ENCODE data around the gene GPATCH2. TPM values are rescaled to one million over a fixed set of nuclear protein-coding genes. Genes with fewer than 3 reads are reported as not detected.

GPATCH2 gene
- polyA plus RNA-seq, 1 of the 3 experiments (the other 2 are of a cell fraction) = 4.2 TPM

DNA sequence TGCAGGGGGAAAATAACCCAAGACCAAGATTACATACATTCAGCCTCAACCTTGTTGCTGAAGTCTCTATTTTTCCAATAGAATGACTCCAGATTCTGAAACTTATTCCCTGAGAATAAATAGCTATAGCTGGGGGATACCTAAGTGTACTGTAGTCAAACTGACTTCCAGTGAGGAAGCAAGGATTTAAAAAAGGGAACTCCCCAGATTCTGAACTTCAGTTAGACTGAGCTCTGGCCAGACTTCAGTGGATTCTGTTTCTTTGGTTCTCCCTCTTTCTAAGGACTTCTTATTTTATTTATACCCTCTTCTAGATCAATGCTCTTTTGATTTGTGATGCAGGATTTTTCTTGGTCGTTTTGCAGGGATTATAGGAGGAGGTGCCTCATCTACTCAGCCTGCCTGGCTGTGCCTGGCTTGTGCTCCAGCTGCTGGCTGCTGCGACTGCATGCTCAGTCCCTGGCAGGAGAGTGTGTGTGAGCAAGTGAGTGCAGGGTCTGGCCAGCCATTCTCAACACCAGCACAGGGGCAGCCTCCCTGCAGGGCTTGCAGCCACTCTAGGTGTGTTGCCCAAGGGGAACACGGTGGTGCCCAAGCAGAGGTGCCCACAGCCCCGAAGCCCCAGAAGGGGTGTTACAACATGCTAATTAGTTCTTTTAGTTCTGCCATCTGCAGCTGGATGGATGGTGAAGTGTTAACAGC, 43.3 kb upstream of the GPATCH2 start:
- H3K36me3 ChIP-seq (replicated peaks in 1 of 2; ENCODE audit: control insufficient read depth in 1 of 2, insufficient read depth in 2 of 2, low read length in 1 of 2) = no peaks in the 10 kb centered on the region
- H3F3A ChIP-seq (replicated peaks; ENCODE audit: insufficient read depth) = no peaks in the 10 kb centered on the region
- no peaks in the 10 kb centered on the region for H3K9me2 ChIP-seq
- H2AFZ ChIP-seq (ENCODE audit: low read depth) = no peak overlapping the region
- CTCF ChIA-PET = no interaction called here
- no peak overlapping the region for H3K27ac ChIP-seq (ENCODE audit: low read depth in 2 of 2, low read length in 1 of 2)
- no peak for TF ChIP-seq FOSL2 (IDR thresholded peaks at IDR 0.05; ENCODE audit: borderline replicate concordance, low read depth)
- no peak for TF ChIP-seq POLR2AphosphoS5 (IDR thresholded peaks at IDR 0.05; ENCODE audit: low read depth, low read length)
- no peak for TF ChIP-seq ELF1 (IDR thresholded peaks at IDR 0.05)
- TF ChIP-seq, protein P1, sequence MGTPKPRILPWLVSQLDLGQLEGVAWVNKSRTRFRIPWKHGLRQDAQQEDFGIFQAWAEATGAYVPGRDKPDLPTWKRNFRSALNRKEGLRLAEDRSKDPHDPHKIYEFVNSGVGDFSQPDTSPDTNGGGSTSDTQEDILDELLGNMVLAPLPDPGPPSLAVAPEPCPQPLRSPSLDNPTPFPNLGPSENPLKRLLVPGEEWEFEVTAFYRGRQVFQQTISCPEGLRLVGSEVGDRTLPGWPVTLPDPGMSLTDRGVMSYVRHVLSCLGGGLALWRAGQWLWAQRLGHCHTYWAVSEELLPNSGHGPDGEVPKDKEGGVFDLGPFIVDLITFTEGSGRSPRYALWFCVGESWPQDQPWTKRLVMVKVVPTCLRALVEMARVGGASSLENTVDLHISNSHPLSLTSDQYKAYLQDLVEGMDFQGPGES (IDR thresholded peaks at IDR 0.05; ENCODE audit: low read depth, low read length) = no peak
- no peak for TF ChIP-seq NFIC (IDR thresholded peaks at IDR 0.05; ENCODE audit: borderline replicate concordance)
- TF ChIP-seq SMC3 (IDR thresholded peaks at IDR 0.05; ENCODE audit: low read depth, low read length) = no peak
- no peak for TF ChIP-seq FOXJ3 (CRISPR knock-in tag; IDR thresholded peaks at IDR 0.05)
- TF ChIP-seq FOXM1 (IDR thresholded peaks at IDR 0.05; ENCODE audit: low read depth) = no peak
- TF ChIP-seq RXRA (IDR thresholded peaks at IDR 0.05; ENCODE audit: borderline replicate concordance, low read depth) = no peak
- no peak for TF ChIP-seq GABPA (IDR thresholded peaks at IDR 0.05; ENCODE audit: low read depth)
- TF ChIP-seq, protein P2, sequence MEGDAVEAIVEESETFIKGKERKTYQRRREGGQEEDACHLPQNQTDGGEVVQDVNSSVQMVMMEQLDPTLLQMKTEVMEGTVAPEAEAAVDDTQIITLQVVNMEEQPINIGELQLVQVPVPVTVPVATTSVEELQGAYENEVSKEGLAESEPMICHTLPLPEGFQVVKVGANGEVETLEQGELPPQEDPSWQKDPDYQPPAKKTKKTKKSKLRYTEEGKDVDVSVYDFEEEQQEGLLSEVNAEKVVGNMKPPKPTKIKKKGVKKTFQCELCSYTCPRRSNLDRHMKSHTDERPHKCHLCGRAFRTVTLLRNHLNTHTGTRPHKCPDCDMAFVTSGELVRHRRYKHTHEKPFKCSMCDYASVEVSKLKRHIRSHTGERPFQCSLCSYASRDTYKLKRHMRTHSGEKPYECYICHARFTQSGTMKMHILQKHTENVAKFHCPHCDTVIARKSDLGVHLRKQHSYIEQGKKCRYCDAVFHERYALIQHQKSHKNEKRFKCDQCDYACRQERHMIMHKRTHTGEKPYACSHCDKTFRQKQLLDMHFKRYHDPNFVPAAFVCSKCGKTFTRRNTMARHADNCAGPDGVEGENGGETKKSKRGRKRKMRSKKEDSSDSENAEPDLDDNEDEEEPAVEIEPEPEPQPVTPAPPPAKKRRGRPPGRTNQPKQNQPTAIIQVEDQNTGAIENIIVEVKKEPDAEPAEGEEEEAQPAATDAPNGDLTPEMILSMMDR (IDR thresholded peaks at IDR 0.05) = no peak
- TF ChIP-seq MEF2A (IDR thresholded peaks at IDR 0.05; ENCODE audit: borderline replicate concordance, low read depth) = no peak
- TF ChIP-seq, protein P3, sequence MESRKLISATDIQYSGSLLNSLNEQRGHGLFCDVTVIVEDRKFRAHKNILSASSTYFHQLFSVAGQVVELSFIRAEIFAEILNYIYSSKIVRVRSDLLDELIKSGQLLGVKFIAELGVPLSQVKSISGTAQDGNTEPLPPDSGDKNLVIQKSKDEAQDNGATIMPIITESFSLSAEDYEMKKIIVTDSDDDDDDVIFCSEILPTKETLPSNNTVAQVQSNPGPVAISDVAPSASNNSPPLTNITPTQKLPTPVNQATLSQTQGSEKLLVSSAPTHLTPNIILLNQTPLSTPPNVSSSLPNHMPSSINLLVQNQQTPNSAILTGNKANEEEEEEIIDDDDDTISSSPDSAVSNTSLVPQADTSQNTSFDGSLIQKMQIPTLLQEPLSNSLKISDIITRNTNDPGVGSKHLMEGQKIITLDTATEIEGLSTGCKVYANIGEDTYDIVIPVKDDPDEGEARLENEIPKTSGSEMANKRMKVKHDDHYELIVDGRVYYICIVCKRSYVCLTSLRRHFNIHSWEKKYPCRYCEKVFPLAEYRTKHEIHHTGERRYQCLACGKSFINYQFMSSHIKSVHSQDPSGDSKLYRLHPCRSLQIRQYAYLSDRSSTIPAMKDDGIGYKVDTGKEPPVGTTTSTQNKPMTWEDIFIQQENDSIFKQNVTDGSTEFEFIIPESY (IDR thresholded peaks at IDR 0.05; ENCODE audit: borderline replicate concordance, low read depth) = no peak
- no peak for TF ChIP-seq RFX5 (IDR thresholded peaks at IDR 0.05; ENCODE audit: low read length)
- no peak for TF ChIP-seq CHD2 (IDR thresholded peaks at IDR 0.05; ENCODE audit: low read length, partially characterized antibody)
- no peak for TF ChIP-seq NRF1 (IDR thresholded peaks at IDR 0.05; ENCODE audit: low read depth, low read length)
- H3K9ac ChIP-seq = no peak overlapping the region
- no peaks in the 10 kb centered on the region for H3K27me3 ChIP-seq (ENCODE audit: insufficient read depth)
- no peak overlapping the region for H3K4me3 ChIP-seq (ENCODE audit: low read depth in 2 of 2, low read length in 1 of 2)
- POLR2A ChIA-PET = no interaction called here
- WGBS (ENCODE audit: low lambda C conversion rate) = 47% methylated on average over 2 of the region's 4 CpGs
- H3K4me2 ChIP-seq = no peak overlapping the region
- no peaks in the 10 kb centered on the region for H4K20me1 ChIP-seq (ENCODE audit: insufficient read depth)
- no peaks in the 10 kb centered on the region for H3K79me2 ChIP-seq (ENCODE audit: insufficient read depth)
- H3K4me1 ChIP-seq (ENCODE audit: control insufficient read depth in 1 of 2, insufficient read depth in 2 of 2, low read depth in 1 of 2, low read length in 1 of 2) = no peaks in the 10 kb centered on the region; a peak in 1 of 4 replicates
- no peaks in the 10 kb centered on the region for H3K9me3 ChIP-seq
- no peak for DNase-seq
